WTC11 (cell line): ENCODE results near the gene APOL1. TPM values are rescaled to one million over a fixed set of nuclear protein-coding genes. Genes with fewer than 3 reads are reported as not detected.

Experiments
- ATAC-seq: fragments of 200-7000 bp; cut with Tn5 transposase; 2 replicates; pipeline ENCODE4 v1.10.0; 2021; ENCODE audit warnings: mild to moderate bottlenecking, moderate library complexity
- CTCF ChIA-PET: fragments of 300-600 bp; sonication (Branson Sonifier 250); formaldehyde crosslinking; loops from one replicate; lab custom pipeline; 2021; ENCODE audit warnings: antibody characterized with exemption; lab: Charles Lee
- POLR2A ChIA-PET: fragments of 350-600 bp; sonication (Branson Sonifier 250); formaldehyde crosslinking; loops from one replicate; lab custom pipeline; 2021; ENCODE audit warnings: antibody characterized with exemption; lab: Charles Lee
- DNase-seq: peaks from one replicate; pipeline ENCODE4 v3.0.0; 2021; ENCODE audit warnings: low spot score
- H3K27ac Mint-ChIP-seq: 2 replicates; pipeline ENCODE4 v1.8.0; 2021; ENCODE audit warnings: mixed read lengths
- H3K27me3 Mint-ChIP-seq: 2 replicates; pipeline ENCODE4 v1.8.0; 2021; ENCODE audit warnings: low read depth, mild to moderate bottlenecking, moderate library complexity, mixed read lengths
- H3K36me3 Mint-ChIP-seq: 2 replicates; pipeline ENCODE4 v1.8.0; 2021; ENCODE audit warnings: mixed read lengths
- H3K4me1 Mint-ChIP-seq: 2 replicates; pipeline ENCODE4 v1.8.0; 2022; ENCODE audit warnings: mixed read lengths
- H3K4me3 Mint-ChIP-seq: 2 replicates; pipeline ENCODE4 v1.8.0; 2021; ENCODE audit warnings: mild to moderate bottlenecking, moderate library complexity, mixed read lengths
- H3K9me3 Mint-ChIP-seq: 2 replicates; pipeline ENCODE4 v1.8.0; 2021; ENCODE audit warnings: mixed read lengths
- CREM ChIP-seq: sonication (generic); formaldehyde crosslinking; IDR thresholded peaks from 2 replicates; pipeline ENCODE4 v1.8.1; 2022; ENCODE audit warnings: mild to moderate bottlenecking, missing genetic modification reagents, moderate library complexity
- CTCF ChIP-seq: fragments of 200-600 bp; IDR thresholded peaks from 2 replicates; pipeline ENCODE4 v1.8.0; 2022; ENCODE audit warnings: antibody characterized with exemption
- ELF4 ChIP-seq: sonication (generic); formaldehyde crosslinking; IDR thresholded peaks from 2 replicates; pipeline ENCODE4 v1.8.1; 2022; ENCODE audit warnings: low read depth, mild to moderate bottlenecking, moderate library complexity, missing genetic modification reagents
- ETV6 ChIP-seq: sonication (generic); formaldehyde crosslinking; IDR thresholded peaks from 2 replicates; pipeline ENCODE4 v1.8.1; 2022; ENCODE audit warnings: mild to moderate bottlenecking, missing genetic modification reagents
- FOXP1 ChIP-seq: sonication (generic); formaldehyde crosslinking; IDR thresholded peaks from 2 replicates; pipeline ENCODE4 v1.8.0; 2022; ENCODE audit warnings: missing genetic modification reagents, mild to moderate bottlenecking, moderate library complexity, borderline replicate concordance
- FOXP4 ChIP-seq: sonication (generic); formaldehyde crosslinking; IDR thresholded peaks from 2 replicates; pipeline ENCODE4 v1.8.0; 2022; ENCODE audit warnings: mild to moderate bottlenecking, missing genetic modification reagents
- GTF2I ChIP-seq: fragments of 250-450 bp; sonication (Bioruptor Pico); conservative IDR thresholded peaks from 2 replicates; pipeline ENCODE4 v1.4.0; 2021; ENCODE audit warnings: mild to moderate bottlenecking
- HMGXB4 ChIP-seq: sonication (generic); formaldehyde crosslinking; IDR thresholded peaks from 2 replicates; pipeline ENCODE4 v1.8.1; 2023; ENCODE audit warnings: mild to moderate bottlenecking, moderate library complexity, missing genetic modification reagents
- IRF1 ChIP-seq: sonication (generic); formaldehyde crosslinking; IDR thresholded peaks from 2 replicates; pipeline ENCODE4 v1.8.0; 2023; ENCODE audit warnings: missing genetic modification reagents
- JAZF1 ChIP-seq: fragments of 250-450 bp; sonication (Bioruptor Pico); IDR thresholded peaks from 2 replicates; pipeline ENCODE4 v1.9.0; 2021; ENCODE audit warnings: moderate library complexity, mild to moderate bottlenecking, inconsistent platforms
- MAX ChIP-seq: sonication (generic); formaldehyde crosslinking; IDR thresholded peaks from 2 replicates; pipeline ENCODE4 v1.8.0; 2022; ENCODE audit warnings: mild to moderate bottlenecking, missing genetic modification reagents
- MLX ChIP-seq: sonication (generic); formaldehyde crosslinking; IDR thresholded peaks from 2 replicates; pipeline ENCODE4 v1.8.1; 2023; ENCODE audit warnings: mild to moderate bottlenecking, missing genetic modification reagents, moderate library complexity
- NFATC4 ChIP-seq: fragments of 250-450 bp; sonication (Bioruptor Pico); IDR thresholded peaks from 2 replicates; pipeline ENCODE4 v1.9.0; 2021; ENCODE audit warnings: mild to moderate bottlenecking
- NR1H2 ChIP-seq: sonication (generic); formaldehyde crosslinking; IDR thresholded peaks from 2 replicates; pipeline ENCODE4 v1.9.0; 2021; ENCODE audit warnings: mild to moderate bottlenecking, moderate library complexity, missing genetic modification reagents
- RORB ChIP-seq: fragments of 250-450 bp; sonication (Bioruptor Pico); IDR thresholded peaks from 2 replicates; pipeline ENCODE4 v1.9.0; 2021; ENCODE audit warnings: mild to moderate bottlenecking
- TCF7 ChIP-seq: sonication (generic); formaldehyde crosslinking; IDR thresholded peaks from 2 replicates; pipeline ENCODE4 v1.8.0; 2022; ENCODE audit warnings: mild to moderate bottlenecking, low read depth, missing genetic modification reagents, moderate library complexity
- TEAD1 ChIP-seq: sonication (generic); formaldehyde crosslinking; IDR thresholded peaks from 2 replicates; pipeline ENCODE4 v1.8.0; 2022; ENCODE audit warnings: mild to moderate bottlenecking, missing genetic modification reagents
- ZNF121 ChIP-seq: sonication (generic); formaldehyde crosslinking; IDR thresholded peaks from 2 replicates; pipeline ENCODE4 v1.8.0; 2023; ENCODE audit warnings: missing genetic modification reagents
- ZNF138 ChIP-seq: sonication (generic); formaldehyde crosslinking; conservative IDR thresholded peaks from 2 replicates; pipeline ENCODE4 v1.8.1; 2022; ENCODE audit warnings: mild to moderate bottlenecking, moderate library complexity, missing genetic modification reagents
- ZNF219 ChIP-seq: sonication (generic); formaldehyde crosslinking; IDR thresholded peaks from 2 replicates; pipeline ENCODE4 v1.8.0; 2023; ENCODE audit warnings: missing genetic modification reagents, mild to moderate bottlenecking, borderline replicate concordance
- ZNF281 ChIP-seq: sonication (generic); formaldehyde crosslinking; IDR thresholded peaks from 2 replicates; pipeline ENCODE4 v1.8.0; 2023; ENCODE audit warnings: mild to moderate bottlenecking, missing genetic modification reagents
- total RNA-seq: library from RNA; stranded (reverse); gene quantifications from 3 replicates; pipeline ENCODE4 v1.2.3, GENCODE V29; 2021

The APOL1 gene
- total RNA-seq, 1 experiment from 2014 or later, result 0.35 TPM

GRCh38 chr22:36224245-36224644 lies 28.7 kb upstream of the APOL1 start:
- ATAC-seq (no peak), DNase-seq (no peak)
- Mint-ChIP-seq H3K27me3 (no peaks in the 10 kb centered on the region), H3K36me3 (peaks cover 12% of the 10 kb centered on the region), H3K9me3 (no peaks in the 10 kb centered on the region), H3K27ac (no peak overlapping the region), H3K4me1 (peaks cover 22% of the 10 kb centered on the region)
- POLR2A ChIA-PET, result interaction anchor here (0.7 kb wide), 1 partner anchor 83 kb away, joined by 4 read pairs; no protein-coding TSS in a partner anchor
- TF ChIP-seq MLX (CRISPR knock-in tag) (no peak), ELF4 (no peak), IRF1 (CRISPR knock-in tag) (no peak), CTCF (no peak), ZNF219 (no peak), TCF7 (CRISPR knock-in tag) (no peak)
- TF ChIP-seq, all 79 proteins: peak for 0
- H3K4me3 Mint-ChIP-seq, result no peak overlapping the region
- CTCF ChIA-PET, result interaction anchor here (0.7 to 1.1 kb wide), 2 partner anchors 30 to 35 kb away, joined by 3 read pairs; no protein-coding TSS in a partner anchor

GRCh38 chr22:36225333-36225922 lies 27.5 kb upstream of the APOL1 start:
- no peak for DNase-seq
- POLR2A ChIA-PET, result no interaction called here
- CTCF ChIA-PET, result no interaction called here
- ATAC-seq, result no peak
- peaks cover 22% of the 10 kb centered on the region for H3K4me1 Mint-ChIP-seq
- no peak overlapping the region for H3K27ac Mint-ChIP-seq
- H3K4me3 Mint-ChIP-seq, result no peak overlapping the region
- no peaks in the 10 kb centered on the region for H3K27me3 Mint-ChIP-seq
- no peak for TF ChIP-seq FOXP4
- no peak for TF ChIP-seq ZNF121 (CRISPR knock-in tag)
- no peak for TF ChIP-seq ETV6 (CRISPR knock-in tag)
- TF ChIP-seq GTF2I (CRISPR knock-in tag), result no peak
- TF ChIP-seq FOXP1 (CRISPR knock-in tag), result no peak
- TF ChIP-seq MAX (CRISPR knock-in tag), result no peak
- no peak for TF ChIP-seq RORB (CRISPR knock-in tag)
- TF ChIP-seq TEAD1, result no peak
- no peak for TF ChIP-seq NR1H2
- no peak for TF ChIP-seq HMGXB4 (CRISPR knock-in tag)
- no peak for TF ChIP-seq ZNF138 (CRISPR knock-in tag)
- no peak for TF ChIP-seq JAZF1 (CRISPR knock-in tag)
- TF ChIP-seq ZNF281 (CRISPR knock-in tag), result no peak
- TF ChIP-seq NFATC4 (CRISPR knock-in tag), result no peak
- TF ChIP-seq CREM, result no peak
- TF ChIP-seq, all 79 proteins: peak for 0
- Mint-ChIP-seq H3K36me3 (peaks cover 14% of the 10 kb centered on the region), H3K9me3 (no peaks in the 10 kb centered on the region)
